ENCODE results near the gene SLC49A3. TPM values are rescaled to one million over a fixed set of nuclear protein-coding genes. Genes with fewer than 3 reads are reported as not detected.
"Not testable (repeated sequence)": the region's sequence is repeated elsewhere in the genome, so short reads cannot be mapped to it uniquely, and the experiment has no call there.

The SLC49A3 gene
- total and polyA plus RNA-seq, 7 donors = 2.4 to 6.4 (median 4.6) TPM

DNA sequence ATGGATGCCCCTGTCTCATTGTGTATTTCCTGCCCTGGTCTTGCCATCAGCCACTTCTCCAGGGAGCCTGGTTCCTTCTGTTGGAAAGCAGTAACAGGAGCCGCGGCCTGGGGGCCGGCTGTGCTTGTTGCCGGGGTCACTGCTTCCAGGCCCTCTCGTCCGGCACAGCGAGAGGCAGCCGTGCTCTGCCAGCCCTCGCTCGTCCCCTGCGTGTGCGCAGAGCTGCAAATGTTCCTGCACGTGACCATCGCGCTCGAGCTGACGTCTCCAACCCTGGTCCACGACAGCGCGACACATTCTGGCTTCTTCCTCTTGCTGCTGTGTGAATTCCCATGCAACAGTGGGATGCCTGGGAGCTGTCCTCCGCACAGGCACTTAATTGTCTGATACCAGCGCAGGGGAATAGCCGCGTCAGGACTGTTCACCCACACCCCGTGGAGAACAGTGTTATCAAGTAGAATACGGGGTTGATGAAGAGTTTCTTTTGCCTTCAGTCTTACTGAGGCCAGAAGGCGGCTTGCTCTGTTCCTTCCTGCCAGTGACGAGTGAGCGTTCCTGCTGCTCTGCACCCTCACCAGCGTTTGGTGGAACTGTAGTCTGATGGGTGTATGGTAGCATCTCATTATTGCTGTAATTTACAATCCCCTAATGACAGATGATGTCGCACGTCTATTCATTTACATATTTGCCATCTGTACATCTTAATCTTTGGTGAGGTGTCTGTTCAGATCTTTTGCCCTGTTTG, 51.2 kb downstream of the SLC49A3 start:
- H3K27me3 ChIP-seq = peaks cover 0 to 23% (median 0%) of the 10 kb centered on the region in 3 donors
- H3K27ac ChIP-seq = no peak overlapping the region
- peak; percentile 46 for DNase-seq
- 74 to 80% methylated on average over 32 of the region's 32 CpGs for WGBS, 2 donors
- no peaks in the 10 kb centered on the region for H3K4me1 ChIP-seq
- H3K36me3 ChIP-seq = no peaks in the 10 kb centered on the region
- no peak overlapping the region for H3K4me3 ChIP-seq
- intact Hi-C loops (cut with DNase I) = no loop called here
- TF ChIP-seq POLR2A (IDR thresholded peaks at IDR 0.05) (no peak), POLR2AphosphoS5 (IDR thresholded peaks at IDR 0.05) (no peak)
- H3K9me3 ChIP-seq = no peaks in the 10 kb centered on the region

DNA sequence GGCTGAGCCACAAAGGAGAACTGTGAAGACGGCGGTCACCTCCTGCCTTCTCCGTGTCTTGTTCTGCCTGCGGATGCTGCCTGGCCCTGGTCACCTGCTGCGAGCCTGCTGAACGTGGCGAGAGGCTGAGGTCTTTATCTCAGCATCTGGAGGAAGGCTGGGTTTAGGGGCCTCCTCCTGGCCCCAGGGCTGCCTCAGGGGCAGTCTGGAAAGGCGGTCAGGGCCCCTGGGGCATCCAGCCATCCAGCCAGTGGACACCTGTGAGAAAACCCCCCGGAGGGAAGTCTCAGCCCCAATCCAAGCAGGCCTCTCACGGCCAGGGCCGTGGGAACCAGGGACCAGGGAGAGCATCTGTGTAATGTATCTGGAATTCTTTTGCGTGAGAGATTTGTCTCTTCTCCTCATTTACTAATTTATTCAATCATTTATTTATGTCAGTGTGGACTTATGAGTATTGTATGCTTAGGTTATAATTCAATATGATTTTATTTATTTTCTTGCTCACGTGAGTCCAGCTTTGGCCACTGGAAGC, 52.3 kb downstream of the SLC49A3 start:
- TF ChIP-seq CTCF (IDR thresholded peaks at IDR 0.05) (no peak), POLR2AphosphoS5 (IDR thresholded peaks at IDR 0.05) (no peak), POLR2A (IDR thresholded peaks at IDR 0.05) (no peak), EP300 (IDR thresholded peaks at IDR 0.05) (no peak)
- H3K4me3 ChIP-seq = no peak overlapping the region
- H3K27me3 ChIP-seq = peaks cover 0 to 23% (median 0%) of the 10 kb centered on the region in 3 donors
- no peaks in the 10 kb centered on the region for H3K4me1 ChIP-seq
- 78 to 81% methylated on average over 13 of the region's 13 CpGs for WGBS, 2 donors
- peak; percentile 21 for DNase-seq
- no peaks in the 10 kb centered on the region for H3K36me3 ChIP-seq
- no peaks in the 10 kb centered on the region for H3K9me3 ChIP-seq
- H3K27ac ChIP-seq = no peak overlapping the region
- intact Hi-C loops (cut with DNase I) = no loop called here

DNA sequence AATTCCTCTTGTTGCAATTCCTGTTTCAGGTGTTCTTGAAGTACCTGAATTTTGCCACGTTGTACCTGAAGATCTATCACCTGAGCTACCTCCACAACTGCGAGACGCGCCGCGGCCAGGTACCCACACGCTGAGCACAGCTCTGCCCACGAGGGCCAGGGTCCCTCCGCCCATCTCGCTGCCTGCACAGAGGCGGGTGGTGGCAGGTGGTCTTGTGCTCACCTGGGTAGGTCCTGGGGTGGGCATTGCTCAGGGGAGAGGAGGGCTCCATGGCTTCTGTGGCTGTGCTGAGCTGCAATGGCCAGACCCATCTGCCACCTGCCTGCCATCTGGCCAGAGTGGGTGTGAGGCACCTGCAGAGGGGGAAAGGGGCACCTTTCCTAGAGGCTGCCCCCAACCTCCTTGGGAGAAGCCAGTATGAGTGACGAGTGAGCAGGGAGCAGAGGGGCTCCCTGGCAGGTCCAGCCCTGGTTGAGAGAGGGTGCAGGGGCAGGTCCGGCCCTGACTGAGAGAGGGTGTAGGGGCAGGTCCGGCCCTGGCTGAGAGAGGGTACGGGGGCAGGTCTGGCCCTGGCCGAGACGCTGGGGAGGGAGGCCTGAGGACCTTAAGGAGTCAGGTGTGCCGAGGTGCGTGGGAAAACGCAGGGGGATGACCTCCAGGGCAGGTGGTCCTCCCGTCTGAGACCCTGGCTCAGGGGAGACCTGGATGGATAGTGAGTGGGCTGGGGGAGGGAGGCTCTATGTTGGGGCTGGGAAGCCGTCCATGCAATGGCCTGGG, 52.9 kb downstream of the SLC49A3 start:
- TF ChIP-seq EP300 (IDR thresholded peaks at IDR 0.05) (no peak), POLR2A (IDR thresholded peaks at IDR 0.05) (no peak), POLR2AphosphoS5 (IDR thresholded peaks at IDR 0.05) (no peak), CTCF (IDR thresholded peaks at IDR 0.05) (no peak)
- H3K27ac ChIP-seq = no peak overlapping the region
- peak; percentile 46 for DNase-seq
- WGBS, 2 donors = 83 to 89% methylated on average over 22 of the region's 22 CpGs
- no peaks in the 10 kb centered on the region for H3K36me3 ChIP-seq
- peaks cover 0 to 18% (median 0%) of the 10 kb centered on the region in 3 donors for H3K27me3 ChIP-seq
- H3K9me3 ChIP-seq = no peaks in the 10 kb centered on the region
- no peak overlapping the region for H3K4me3 ChIP-seq
- intact Hi-C loops (cut with DNase I) = no loop called here
- H3K4me1 ChIP-seq = no peaks in the 10 kb centered on the region

- H3K27ac ChIP-seq; H3K36me3 ChIP-seq; H3K4me1 ChIP-seq; intact Hi-C loops (cut with DNase I); H3K9me3 ChIP-seq; H3K4me3 ChIP-seq: not testable (repeated sequence)
- WGBS, 2 donors = 92% methylated on average over 46 of the region's 46 CpGs
- peak; percentile 15 for DNase-seq
- peaks cover 0 to 18% (median 0%) of the 10 kb centered on the region in 3 donors for H3K27me3 ChIP-seq
Observed at GRCh38 chr4:635066-635835, 53.7 kb downstream of the SLC49A3 start.

DNA sequence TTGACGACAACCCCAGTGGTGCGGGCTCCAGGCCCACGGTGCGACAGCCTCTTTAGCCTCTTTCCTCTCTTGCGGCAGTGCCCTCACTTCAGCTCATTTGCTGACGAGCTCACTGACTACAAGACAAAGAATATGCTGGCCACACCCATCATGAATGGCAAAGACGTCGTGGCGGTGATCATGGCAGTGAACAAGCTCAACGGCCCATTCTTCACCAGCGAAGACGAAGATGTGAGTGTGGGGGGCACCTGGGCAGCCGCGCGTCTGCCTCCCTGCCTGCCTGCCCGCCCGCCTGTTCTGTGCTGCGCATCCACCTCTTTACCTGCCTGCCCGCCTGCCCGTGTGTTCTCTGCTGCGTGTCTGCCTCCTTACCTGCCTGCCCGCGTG, 54.4 kb downstream of the SLC49A3 start:
- intact Hi-C loops (cut with DNase I) = no loop called here
- H3K27me3 ChIP-seq = peaks cover 0 to 18% (median 0%) of the 10 kb centered on the region in 3 donors
- TF ChIP-seq EP300 (IDR thresholded peaks at IDR 0.05) (no peak), CTCF (IDR thresholded peaks at IDR 0.05) (no peak), POLR2AphosphoS5 (IDR thresholded peaks at IDR 0.05) (no peak), POLR2A (IDR thresholded peaks at IDR 0.05) (no peak)
- no peak overlapping the region for H3K27ac ChIP-seq
- H3K36me3 ChIP-seq = no peaks in the 10 kb centered on the region
- DNase-seq = peak; percentile 19
- no peaks in the 10 kb centered on the region for H3K9me3 ChIP-seq
- no peaks in the 10 kb centered on the region for H3K4me1 ChIP-seq
- H3K4me3 ChIP-seq = no peak overlapping the region
- WGBS, 2 donors = 68 to 80% methylated on average over 23 of the region's 23 CpGs
